Stomach (tissue), 4 donors: ENCODE measurements around the gene NDN.

Experiments used
- POLR2A ChIP-seq, 4 donors: fragments of 450-650 bp; IDR thresholded peaks; one replicate each; pipeline ENCODE4 v1.6.1; 2016; ENCODE audit warnings: antibody characterized with exemption in 4 of 4, control low read depth in 2 of 4, mild to moderate bottlenecking in 1 of 4, moderate library complexity in 1 of 4
- TF ChIP-seq, protein P1 (sequence below), 7 experiments: fragments of 450-650 bp in 4 of 7; fragments of 200-600 bp in 3 of 7; sonication (generic) in 3 of 7; IDR thresholded peaks; one replicate each; pipeline ENCODE4 v1.5.1; 2016 to 2019; ENCODE audit warnings: antibody characterized with exemption in 7 of 7, control low read depth in 2 of 7, mild to moderate bottlenecking in 1 of 7

DNA sequence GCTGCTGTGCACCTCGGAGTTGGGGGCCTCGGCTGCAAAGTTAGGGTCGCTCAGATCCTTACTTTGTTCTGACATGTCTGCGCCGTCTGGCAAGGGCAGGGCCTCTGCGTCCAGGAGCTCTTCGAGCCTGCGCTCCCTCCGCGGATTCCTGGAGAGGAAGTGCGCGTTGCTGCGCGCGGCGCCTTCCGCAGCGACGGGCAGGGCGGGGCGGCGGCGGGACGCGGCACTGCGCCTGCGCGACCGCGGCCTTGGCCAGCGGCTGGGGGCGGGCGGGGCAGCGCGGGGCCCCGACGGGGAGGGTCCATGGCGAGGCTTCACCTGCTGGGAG, at the start of gene NDN:
- TF ChIP-seq, protein P1, sequence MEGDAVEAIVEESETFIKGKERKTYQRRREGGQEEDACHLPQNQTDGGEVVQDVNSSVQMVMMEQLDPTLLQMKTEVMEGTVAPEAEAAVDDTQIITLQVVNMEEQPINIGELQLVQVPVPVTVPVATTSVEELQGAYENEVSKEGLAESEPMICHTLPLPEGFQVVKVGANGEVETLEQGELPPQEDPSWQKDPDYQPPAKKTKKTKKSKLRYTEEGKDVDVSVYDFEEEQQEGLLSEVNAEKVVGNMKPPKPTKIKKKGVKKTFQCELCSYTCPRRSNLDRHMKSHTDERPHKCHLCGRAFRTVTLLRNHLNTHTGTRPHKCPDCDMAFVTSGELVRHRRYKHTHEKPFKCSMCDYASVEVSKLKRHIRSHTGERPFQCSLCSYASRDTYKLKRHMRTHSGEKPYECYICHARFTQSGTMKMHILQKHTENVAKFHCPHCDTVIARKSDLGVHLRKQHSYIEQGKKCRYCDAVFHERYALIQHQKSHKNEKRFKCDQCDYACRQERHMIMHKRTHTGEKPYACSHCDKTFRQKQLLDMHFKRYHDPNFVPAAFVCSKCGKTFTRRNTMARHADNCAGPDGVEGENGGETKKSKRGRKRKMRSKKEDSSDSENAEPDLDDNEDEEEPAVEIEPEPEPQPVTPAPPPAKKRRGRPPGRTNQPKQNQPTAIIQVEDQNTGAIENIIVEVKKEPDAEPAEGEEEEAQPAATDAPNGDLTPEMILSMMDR (IDR thresholded peaks at IDR 0.05): no peak
- TF ChIP-seq POLR2A (IDR thresholded peaks at IDR 0.05): no peak
